ENCODE measurements around the gene PLAC1. TPM values are rescaled to one million over a fixed set of nuclear protein-coding genes. Genes with fewer than 3 reads are reported as not detected.

Gene PLAC1
- polyA plus RNA-seq, 3 donors from 2014 or later = not detected

DNA sequence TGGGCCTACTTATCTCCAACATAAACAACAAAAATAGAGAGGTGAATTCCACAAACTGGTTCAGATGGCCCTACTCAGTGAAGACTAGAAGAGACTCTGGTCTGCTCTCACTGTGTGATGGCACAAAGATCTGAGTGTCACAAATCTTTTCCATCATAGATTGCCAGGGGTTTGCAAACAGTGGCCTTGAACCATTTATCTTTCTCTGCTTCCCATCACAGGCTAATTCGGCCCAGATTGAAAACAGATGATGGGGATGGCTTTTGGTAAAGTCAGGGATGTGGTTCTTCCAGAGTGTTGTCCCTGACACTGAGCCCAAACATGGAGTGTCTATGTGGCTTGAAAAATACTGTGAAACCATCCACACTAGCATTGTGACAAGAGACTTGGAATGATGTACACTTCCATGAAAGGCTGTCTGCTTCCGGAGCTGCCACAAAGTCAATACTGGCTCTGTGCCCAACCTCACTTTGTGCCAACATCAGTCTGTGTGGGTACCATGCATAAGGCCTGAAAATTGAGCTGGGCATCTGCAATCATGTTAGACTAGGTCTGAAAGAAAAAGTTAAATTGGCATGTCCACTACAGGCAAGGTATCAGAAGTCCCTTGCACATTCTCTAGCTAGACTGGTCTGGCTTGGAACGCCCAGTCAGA lies 25.2 kb upstream of the PLAC1 start:
- Mint-ChIP-seq H3K36me3 (no peaks in the 10 kb centered on the region), H3K4me1 (no peaks in the 10 kb centered on the region), H3K9me3 (no peaks in the 10 kb centered on the region), H3K27ac (no peak overlapping the region), H3K27me3 (ENCODE audit: low read depth in 3 of 3) (peaks cover 0 to 3% (median 3%) of the 10 kb centered on the region in 3 donors), H3K4me3 (no peak overlapping the region)
- no peak for DNase-seq

DNA sequence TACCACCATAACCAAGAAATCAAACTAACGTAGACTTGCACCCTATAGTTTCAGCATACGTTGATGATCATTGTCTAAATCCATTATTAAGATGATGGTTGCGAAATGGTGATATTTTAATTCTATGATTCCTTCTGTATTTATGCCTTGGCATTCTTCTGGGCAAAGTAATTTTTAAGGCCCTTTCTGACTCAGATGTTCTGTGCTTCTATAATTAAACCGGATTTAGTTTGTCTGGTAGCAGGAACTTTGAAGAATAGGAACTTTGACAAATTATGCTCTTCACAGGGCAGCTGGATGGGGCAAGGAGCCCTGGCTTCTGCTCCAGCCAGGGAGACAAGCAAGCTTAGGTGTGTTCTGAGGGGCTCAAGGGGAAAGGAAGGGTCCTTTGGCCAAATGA lies 23.8 kb upstream of the PLAC1 start:
- Mint-ChIP-seq H3K36me3 (no peaks in the 10 kb centered on the region), H3K9me3 (no peaks in the 10 kb centered on the region), H3K27me3 (ENCODE audit: low read depth in 3 of 3) (peaks cover 0 to 2% (median 0%) of the 10 kb centered on the region in 3 donors), H3K4me1 (no peaks in the 10 kb centered on the region), H3K4me3 (no peak overlapping the region), H3K27ac (no peak overlapping the region)
- DNase-seq = no peak

- no peak for DNase-seq
- Mint-ChIP-seq H3K27me3 (ENCODE audit: low read depth in 3 of 3) (peaks cover 0 to 4% (median 2%) of the 10 kb centered on the region in 3 donors), H3K9me3 (no peaks in the 10 kb centered on the region), H3K4me1 (no peaks in the 10 kb centered on the region), H3K36me3 (no peaks in the 10 kb centered on the region), H3K27ac (no peak overlapping the region), H3K4me3 (no peak overlapping the region)
Measured at GRCh38 chrX:134679644-134680043, 21.4 kb upstream of the PLAC1 start.

DNA sequence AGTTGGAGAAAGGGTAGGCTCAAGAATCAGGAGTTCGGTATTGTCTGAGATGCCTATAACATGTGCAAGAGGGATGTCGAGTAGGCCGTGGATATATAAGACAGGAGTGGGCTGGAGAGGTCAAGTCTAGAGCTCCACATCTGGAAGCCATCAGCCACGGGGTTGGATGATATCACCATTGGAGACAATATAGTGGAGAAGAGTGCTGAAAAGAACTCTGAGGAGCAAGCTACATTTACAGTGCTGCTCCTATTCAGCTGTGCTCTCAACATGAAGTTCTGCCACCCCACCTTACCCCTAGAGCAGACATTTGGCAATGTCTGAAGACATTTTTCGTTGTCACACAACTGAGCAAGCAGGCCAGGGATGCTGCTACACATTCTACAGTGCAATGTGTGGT lies 20.9 kb upstream of the PLAC1 start:
- no peaks in the 10 kb centered on the region for H3K9me3 Mint-ChIP-seq

DNA sequence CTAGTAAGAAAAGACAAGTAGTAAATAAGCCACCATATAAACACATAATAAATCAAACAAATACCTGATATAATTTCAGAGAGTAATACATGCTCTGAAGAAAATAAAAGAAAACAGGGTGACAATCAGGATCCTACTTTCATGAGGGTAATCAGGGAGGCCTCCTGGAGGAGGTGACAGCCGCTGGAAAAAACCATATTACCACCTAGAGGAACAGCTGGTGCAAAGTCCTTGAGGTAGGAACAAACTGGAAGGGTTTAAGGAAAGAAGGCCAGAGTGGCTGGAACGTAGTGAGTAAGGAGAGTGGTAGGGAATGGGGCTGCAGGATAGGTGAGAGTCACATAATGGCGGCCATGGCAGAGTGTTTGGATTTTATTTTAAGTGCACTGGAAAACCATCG lies 19.1 kb upstream of the PLAC1 start:
- no peaks in the 10 kb centered on the region for H3K36me3 Mint-ChIP-seq
- peaks cover 0 to 1% (median 0%) of the 10 kb centered on the region in 6 donors for H3K9me3 Mint-ChIP-seq
- DNase-seq = no peak
- peaks cover 0 to 4% (median 4%) of the 10 kb centered on the region in 3 donors for H3K27me3 Mint-ChIP-seq (ENCODE audit: low read depth in 3 of 3)
- no peak overlapping the region for H3K27ac Mint-ChIP-seq
- H3K4me3 Mint-ChIP-seq = no peak overlapping the region
- H3K4me1 Mint-ChIP-seq = no peaks in the 10 kb centered on the region

More for the DNA sequence above, 20.9 kb upstream of the PLAC1 start:
- Mint-ChIP-seq H3K27ac (no peak overlapping the region), H3K4me1 (no peaks in the 10 kb centered on the region), H3K36me3 (no peaks in the 10 kb centered on the region), H3K27me3 (ENCODE audit: low read depth in 3 of 3) (peaks cover 0 to 4% (median 2%) of the 10 kb centered on the region in 3 donors), H3K4me3 (no peak overlapping the region)
- no peak for DNase-seq

DNA sequence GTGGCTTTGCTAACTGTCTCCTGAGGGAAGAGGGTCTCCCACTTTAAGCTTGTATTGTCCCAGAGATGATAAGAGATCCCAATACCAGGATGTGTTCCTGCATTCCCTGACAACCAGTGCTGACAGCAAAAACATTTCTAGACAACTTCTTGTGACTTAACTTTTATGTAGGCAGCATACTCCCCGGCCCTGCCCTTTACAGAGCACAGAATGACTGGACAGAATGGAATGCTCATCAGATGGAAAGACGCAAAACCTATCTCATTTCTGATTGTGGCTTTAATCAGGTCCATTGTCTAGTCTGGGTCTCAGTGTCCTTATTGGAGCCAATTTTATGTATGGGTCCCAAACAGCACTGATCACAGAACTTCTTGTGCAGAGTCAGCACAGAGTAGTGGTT lies 18.2 kb upstream of the PLAC1 start:
- Mint-ChIP-seq H3K27me3 (ENCODE audit: low read depth in 3 of 3) (peaks cover 0 to 6% (median 4%) of the 10 kb centered on the region in 3 donors), H3K27ac (no peak overlapping the region), H3K4me3 (no peak overlapping the region), H3K9me3 (peaks cover 0 to 2% (median 0%) of the 10 kb centered on the region in 6 donors), H3K4me1 (no peaks in the 10 kb centered on the region), H3K36me3 (no peaks in the 10 kb centered on the region)
- DNase-seq = no peak

- Mint-ChIP-seq H3K4me3 (no peak overlapping the region), H3K36me3 (no peaks in the 10 kb centered on the region)
Measured at GRCh38 chrX:134673123-134673522, 14.9 kb upstream of the PLAC1 start.

GRCh38 chrX:134672101-134672500 lies 13.8 kb upstream of the PLAC1 start:
- Mint-ChIP-seq H3K4me3 (no peak overlapping the region), H3K4me1 (peaks cover 0 to 11% of the 10 kb centered on the region in 2 donors), H3K27me3 (ENCODE audit: low read depth in 3 of 3) (peaks cover 0 to 8% (median 4%) of the 10 kb centered on the region in 3 donors), H3K9me3 (peaks cover 0 to 2% (median 0%) of the 10 kb centered on the region in 6 donors), H3K36me3 (no peaks in the 10 kb centered on the region), H3K27ac (no peak overlapping the region)
- DNase-seq = no peak

More at GRCh38 chrX:134673123-134673522, 14.9 kb upstream of the PLAC1 start:
- Mint-ChIP-seq H3K9me3 (peaks cover 0 to 2% (median 0%) of the 10 kb centered on the region in 6 donors), H3K4me1 (peaks cover 0 to 11% of the 10 kb centered on the region in 2 donors), H3K27me3 (ENCODE audit: low read depth in 3 of 3) (peaks cover 0 to 8% (median 4%) of the 10 kb centered on the region in 3 donors), H3K27ac (no peak overlapping the region)
- DNase-seq = no peak

- peaks cover 0 to 11% of the 10 kb centered on the region in 2 donors for H3K4me1 Mint-ChIP-seq
- H3K27ac Mint-ChIP-seq = no peak overlapping the region
- H3K4me3 Mint-ChIP-seq = no peak overlapping the region
- H3K9me3 Mint-ChIP-seq = peaks cover 0 to 2% (median 0%) of the 10 kb centered on the region in 6 donors
- peaks cover 0 to 8% (median 4%) of the 10 kb centered on the region in 3 donors for H3K27me3 Mint-ChIP-seq (ENCODE audit: low read depth in 3 of 3)
- no peak for DNase-seq
- H3K36me3 Mint-ChIP-seq = no peaks in the 10 kb centered on the region
Measured at GRCh38 chrX:134671294-134671693, 13.0 kb upstream of the PLAC1 start.

- Mint-ChIP-seq H3K4me1 (peaks cover 0 to 11% of the 10 kb centered on the region in 2 donors), H3K36me3 (no peaks in the 10 kb centered on the region), H3K4me3 (no peak overlapping the region), H3K27ac (no peak overlapping the region), H3K9me3 (peaks cover 0 to 2% (median 0%) of the 10 kb centered on the region in 6 donors), H3K27me3 (ENCODE audit: low read depth in 3 of 3) (peaks cover 0 to 11% (median 4%) of the 10 kb centered on the region in 3 donors)
- no peak for DNase-seq
Measured at GRCh38 chrX:134670134-134670924, 12.1 kb upstream of the PLAC1 start.

DNA sequence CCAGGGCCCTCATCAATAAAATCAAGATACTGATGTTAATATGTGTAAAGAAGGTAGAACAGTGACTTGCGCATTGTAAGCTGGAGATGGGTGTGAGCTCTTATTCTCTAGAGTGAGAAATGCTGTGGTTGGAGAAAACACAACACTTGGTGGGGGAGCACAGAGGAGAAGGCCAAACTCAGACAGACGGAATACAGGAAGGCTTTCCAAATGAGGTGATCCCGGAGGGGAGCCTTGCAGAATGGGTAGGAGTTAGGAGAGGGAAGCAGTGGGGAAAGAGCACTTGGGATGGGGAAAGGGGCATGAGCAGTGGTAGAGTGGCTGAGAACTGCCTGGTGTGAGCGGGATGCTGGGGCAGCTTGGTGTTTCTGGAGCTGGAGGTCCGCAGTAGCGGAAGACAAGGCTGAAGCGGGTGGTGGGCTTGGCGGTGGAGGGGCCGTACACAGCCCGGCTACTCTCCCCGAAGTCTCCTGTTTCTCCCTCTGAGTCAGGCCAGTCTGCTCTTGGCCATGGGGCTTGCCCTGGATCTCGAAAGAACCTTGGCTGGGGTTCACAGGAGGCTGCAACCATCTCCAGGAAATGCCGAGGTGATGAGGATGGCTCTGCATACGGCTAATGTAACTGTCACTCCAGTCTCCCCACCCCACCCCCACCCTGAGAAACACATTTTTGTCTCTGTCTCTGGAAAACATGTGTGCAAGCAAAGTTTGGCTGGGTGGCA lies 11.3 kb upstream of the PLAC1 start:
- Mint-ChIP-seq H3K9me3 (peaks cover 0 to 2% (median 0%) of the 10 kb centered on the region in 6 donors), H3K27me3 (ENCODE audit: low read depth in 3 of 3) (peaks cover 0 to 13% (median 4%) of the 10 kb centered on the region in 3 donors), H3K4me3 (peak overlapping the region in 4 of 5 donors; percentile 21 to 69 (median 51)), H3K36me3 (no peaks in the 10 kb centered on the region), H3K4me1 (peaks cover 0 to 11% of the 10 kb centered on the region in 2 donors), H3K27ac (peak overlapping the region in 2 of 6 donors; percentile 9 to 70)
- DNase-seq = no peak

DNA sequence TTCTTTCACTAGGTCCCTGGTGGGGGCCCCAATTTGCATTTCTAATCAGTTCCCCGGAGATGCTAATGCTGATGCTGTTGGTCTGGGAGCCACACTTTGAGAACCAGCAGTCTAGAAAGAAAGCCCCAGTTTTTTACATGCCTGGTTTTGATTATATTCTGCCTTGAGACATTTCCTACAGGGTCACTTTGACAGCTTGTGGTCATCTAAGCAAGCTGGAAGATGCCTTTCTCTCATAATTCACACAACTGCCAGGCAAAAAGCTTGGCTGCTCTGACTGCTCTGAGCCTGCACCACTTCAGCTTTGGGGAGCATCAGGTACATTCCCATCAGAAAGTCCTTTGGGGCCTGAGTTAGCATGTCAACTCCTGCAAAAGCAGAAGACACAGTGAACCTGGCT lies 5.9 kb upstream of the PLAC1 start:
- H3K36me3 Mint-ChIP-seq = no peaks in the 10 kb centered on the region
- DNase-seq = no peak
- H3K4me3 Mint-ChIP-seq = no peak overlapping the region
- H3K9me3 Mint-ChIP-seq = no peaks in the 10 kb centered on the region
- H3K27me3 Mint-ChIP-seq (ENCODE audit: low read depth in 3 of 3) = peaks cover 0 to 21% (median 0%) of the 10 kb centered on the region in 3 donors
- H3K4me1 Mint-ChIP-seq = peaks cover 0 to 6% of the 10 kb centered on the region in 2 donors
- no peak overlapping the region for H3K27ac Mint-ChIP-seq

GRCh38 chrX:134661295-134661694 lies 3.0 kb upstream of the PLAC1 start:
- Mint-ChIP-seq H3K9me3 (no peaks in the 10 kb centered on the region), H3K4me1 (no peaks in the 10 kb centered on the region), H3K27me3 (ENCODE audit: low read depth in 3 of 3) (peaks cover 0 to 28% (median 0%) of the 10 kb centered on the region in 3 donors), H3K27ac (no peak overlapping the region), H3K4me3 (no peak overlapping the region), H3K36me3 (no peaks in the 10 kb centered on the region)
- DNase-seq = no peak

GRCh38 chrX:134660627-134661026 lies 2.4 kb upstream of the PLAC1 start:
- H3K4me3 Mint-ChIP-seq = no peak overlapping the region
- no peaks in the 10 kb centered on the region for H3K4me1 Mint-ChIP-seq
- H3K9me3 Mint-ChIP-seq = no peaks in the 10 kb centered on the region
- no peaks in the 10 kb centered on the region for H3K36me3 Mint-ChIP-seq
- DNase-seq = no peak
- H3K27me3 Mint-ChIP-seq (ENCODE audit: low read depth in 3 of 3) = peaks cover 0 to 24% (median 0%) of the 10 kb centered on the region in 3 donors
- H3K27ac Mint-ChIP-seq = no peak overlapping the region
